NCI-H187 treated with DMSO at 0.1 percent for 48 hours (cell line): ENCODE data around the gene ZCCHC24.

Source experiments
- DNase-seq: peaks from one replicate; lab custom pipeline; 2025; lab: John Stamatoyannopoulos, UW

The ZCCHC24 gene

DNA sequence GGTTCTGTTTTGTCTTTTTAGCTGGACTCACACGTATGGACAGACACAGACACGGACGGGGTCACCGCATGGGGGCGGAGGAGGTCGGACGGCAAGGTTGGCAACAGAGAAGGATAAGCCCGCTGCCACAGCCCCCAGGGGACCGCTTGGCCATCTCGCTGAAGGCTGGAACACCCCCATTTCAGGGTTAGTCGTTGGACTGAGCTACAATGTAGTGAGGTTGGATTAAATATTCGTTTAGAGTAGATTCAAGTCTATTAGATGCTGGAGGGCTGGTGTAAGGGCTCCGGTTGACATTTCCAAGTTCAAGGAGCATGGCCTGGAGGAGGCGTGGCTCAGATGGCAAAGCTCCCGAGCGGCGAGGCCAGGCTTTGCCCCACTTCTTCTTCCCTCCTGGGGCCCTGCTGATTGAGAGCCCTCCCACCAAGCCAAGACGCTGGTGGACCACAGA lies 62.9 kb downstream of the ZCCHC24 start:
- no peak for DNase-seq

DNA sequence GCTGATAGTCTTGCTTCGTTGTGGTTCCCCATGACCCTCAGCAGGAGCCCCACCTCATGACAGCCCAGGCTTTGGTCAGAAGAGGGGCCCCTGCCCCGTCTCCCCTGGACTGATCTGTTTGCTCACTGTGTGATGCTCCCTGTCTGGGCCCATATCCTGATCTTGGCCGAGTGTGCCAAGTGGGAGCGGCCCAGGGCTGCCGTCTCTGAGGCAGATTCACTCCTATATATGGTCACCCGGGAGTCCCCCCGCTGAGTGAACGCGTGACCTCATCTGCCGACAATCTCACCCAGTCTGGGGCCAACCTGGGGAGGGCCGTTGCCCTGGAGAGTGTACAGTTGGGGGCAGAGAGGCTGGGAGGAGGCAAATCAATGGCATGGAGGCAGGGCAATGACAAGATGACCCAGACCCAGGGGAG lies 63.6 kb downstream of the ZCCHC24 start:
- no peak for DNase-seq

DNA sequence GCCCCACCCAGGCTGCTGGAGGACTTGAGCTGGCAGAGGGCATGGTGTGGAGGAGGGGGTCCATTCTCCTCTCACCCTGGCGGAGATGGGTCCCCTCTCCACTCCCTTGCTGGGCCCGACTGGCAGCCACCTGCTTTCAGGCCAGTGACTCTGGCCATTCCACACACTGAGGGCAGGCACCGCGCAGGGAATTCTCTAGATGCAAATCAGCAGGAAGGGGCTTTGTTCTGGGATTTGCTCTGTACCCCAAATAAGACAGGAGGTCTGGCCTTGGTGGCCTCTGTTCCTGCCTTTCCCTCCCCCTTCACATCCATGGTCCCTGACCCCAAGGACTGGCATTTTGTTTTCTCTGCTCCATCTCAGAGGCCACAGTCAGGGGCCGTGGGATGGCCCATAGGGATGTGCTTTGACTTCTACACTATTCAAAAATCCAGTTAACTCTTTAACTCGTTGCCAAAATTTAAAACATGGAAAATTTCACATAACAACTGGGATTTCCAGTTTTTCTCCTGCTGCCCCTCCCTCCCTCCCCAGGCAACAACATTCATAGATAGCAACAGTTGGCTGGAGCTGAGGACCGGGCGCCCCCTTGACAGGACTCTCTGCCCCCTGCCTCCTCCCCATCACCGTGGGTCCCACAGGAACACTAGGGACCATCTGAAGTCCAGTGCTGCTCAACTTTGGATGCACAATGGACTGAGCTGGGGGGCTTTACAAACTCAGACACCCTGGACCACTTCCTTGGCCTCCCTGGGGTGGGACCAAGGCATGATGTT lies 64.3 kb downstream of the ZCCHC24 start:
- no peak for DNase-seq

DNA sequence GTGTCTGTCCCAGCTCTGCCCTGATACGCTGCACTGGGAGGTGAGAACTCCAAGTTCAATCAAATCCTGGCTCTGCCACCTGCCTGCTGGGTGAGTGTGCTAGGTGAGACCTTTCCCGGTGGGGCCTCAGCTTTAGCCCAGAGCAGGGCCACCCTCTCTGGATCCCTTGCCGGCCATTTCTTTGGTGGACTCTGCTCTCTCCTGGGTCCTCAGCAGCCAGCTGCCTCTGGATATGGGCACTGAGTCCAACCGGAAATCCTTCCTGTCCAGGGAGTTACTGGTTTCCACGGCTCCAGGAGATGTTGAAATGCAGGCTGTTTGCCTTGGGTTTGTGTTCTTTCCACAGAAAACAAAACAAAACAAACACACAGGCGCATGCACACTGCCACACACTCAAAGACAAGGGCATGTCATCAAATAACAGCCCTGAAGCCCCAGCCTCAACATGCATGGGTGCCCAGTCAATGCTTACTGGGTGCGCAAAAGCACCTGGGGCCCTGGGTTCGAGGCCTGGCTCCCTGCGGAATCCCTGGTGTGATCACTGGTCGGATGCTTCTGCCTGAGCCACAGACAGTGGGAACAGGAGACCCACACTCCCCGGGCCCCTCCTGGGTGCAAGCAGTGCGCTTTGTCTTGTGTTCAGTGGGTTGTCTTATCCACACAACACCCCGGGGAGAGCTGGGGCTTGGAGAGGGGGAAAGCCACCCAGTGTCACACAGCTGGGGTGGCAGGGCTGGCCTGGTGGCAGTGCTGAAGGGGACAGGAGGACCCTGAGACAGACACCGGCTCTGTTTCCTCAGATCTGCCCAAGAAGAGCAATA lies 65.1 kb downstream of the ZCCHC24 start:
- DNase-seq = no peak

DNA sequence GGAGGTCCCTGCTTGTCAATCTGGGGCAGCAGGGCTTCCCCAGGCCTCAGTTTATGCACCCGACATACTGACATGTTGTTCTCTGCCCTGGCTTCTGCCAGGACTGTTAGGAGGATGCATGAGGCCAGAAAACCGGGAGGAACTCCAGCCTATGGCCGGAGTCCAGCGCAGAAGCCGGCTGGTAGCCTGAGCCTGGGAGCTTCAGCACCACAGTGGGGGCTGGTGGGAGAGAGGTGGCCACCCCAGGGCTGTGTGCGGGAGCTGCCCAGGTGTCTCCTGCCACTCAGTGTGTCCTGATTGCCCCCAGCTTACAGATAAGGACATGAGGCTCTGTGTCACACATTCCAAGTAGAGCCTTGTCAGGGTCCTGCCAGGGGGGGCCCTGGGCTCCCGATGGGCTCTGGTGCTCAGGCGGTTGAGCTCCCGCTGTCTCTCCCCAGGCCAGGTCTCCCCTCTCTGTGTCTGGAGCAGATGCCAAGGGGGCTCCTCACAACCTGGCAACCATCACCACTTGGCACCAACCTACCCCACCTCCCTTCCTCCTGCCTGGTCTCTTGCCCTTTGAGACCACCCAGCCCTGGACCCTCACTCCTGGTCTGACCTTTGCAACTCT lies 65.8 kb downstream of the ZCCHC24 start:
- no peak for DNase-seq

DNA sequence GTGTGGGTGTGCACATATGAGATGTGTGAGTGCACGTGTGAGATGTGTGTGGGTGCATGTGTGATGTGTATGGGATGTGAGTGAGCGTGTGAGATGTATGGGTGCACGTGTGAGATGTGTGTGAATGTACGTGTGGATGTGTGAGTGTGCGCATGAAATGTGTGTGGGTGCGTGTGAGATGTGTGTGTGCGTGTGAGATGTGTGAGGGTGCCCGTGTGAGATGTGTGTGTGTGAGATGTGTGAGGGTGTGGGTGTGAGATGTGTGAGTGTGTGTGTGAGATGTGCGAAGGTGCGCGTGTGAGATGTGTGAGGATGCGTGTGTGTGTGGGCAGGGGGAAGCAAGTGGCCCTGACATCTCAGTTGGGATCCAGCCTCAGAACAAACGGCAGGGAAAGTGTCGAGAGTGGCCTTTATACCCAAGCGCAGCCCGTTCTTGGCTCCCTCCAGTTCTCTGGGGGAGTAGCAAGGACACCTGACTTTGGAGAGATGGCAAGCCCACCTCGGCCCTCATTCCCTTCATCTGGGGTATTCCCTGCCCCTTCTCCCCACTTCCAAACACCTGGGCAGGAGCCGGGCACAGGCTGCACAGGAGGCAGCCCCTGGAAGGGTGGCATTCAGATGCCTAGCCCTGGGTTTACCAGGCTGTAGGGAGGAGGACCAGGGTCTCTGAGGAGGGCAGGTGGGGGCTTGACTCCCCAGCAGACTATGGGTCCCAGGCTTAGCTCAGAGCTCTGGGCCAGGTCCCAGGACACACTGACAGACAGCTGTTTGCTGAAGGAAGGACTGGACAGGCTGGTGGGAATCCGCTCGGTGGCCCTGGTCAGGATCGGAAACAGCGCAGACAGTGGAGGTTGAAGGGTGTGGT lies 66.5 kb downstream of the ZCCHC24 start:
- DNase-seq = no peak

DNA sequence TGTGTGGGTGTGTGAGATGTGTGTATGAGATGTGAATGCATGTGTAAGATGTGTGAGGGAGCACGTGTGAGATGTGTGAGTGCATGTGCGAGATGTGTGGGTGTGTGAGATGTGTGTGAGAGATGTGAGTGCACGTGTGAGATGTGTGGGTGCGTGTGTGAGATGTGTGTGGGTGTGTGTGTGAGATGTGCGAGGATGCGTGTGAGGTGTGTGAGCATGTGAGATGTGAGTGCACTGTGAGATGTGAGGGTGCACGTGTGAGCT lies 67.1 kb downstream of the ZCCHC24 start:
- no peak for DNase-seq

DNA sequence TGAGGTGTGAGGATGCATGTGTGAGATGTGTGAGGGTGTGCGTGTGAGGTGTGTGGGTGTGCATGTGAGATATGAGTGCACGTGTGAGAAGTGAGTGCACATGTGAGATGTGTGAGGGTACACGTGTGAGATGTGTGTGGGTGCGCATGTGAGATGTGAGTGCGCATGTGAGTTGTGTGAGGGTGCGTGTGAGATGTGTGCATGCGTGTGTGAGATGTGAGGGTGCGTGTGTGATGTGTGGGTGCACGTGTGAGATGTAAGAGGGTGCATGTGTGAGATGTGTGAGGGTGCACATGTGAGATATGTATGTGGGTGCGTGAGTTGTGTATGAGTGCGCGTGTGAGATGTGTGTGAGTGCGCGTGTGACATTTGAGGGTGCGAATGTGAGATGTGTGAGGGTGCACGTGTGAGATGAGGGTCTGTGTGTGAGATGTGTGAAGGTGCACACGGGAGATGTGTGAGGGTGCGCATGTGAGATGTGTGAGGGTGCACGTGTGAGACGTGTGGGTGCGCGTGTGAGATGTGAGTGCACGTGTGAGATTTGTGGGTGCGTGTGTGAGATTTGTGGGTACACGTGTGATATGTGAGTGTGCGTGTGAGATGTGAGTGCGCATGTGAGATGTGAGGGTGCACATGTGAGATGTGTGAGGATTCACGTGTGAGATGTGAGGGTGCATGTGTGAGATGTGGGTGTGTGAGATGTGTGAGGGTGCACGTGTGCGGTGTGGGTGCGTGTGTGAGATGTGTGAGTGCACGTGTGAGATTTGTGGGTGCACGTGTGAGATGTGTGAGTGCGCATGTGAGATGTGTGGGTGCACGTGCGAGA lies 67.7 kb downstream of the ZCCHC24 start:
- DNase-seq = no peak

DNA sequence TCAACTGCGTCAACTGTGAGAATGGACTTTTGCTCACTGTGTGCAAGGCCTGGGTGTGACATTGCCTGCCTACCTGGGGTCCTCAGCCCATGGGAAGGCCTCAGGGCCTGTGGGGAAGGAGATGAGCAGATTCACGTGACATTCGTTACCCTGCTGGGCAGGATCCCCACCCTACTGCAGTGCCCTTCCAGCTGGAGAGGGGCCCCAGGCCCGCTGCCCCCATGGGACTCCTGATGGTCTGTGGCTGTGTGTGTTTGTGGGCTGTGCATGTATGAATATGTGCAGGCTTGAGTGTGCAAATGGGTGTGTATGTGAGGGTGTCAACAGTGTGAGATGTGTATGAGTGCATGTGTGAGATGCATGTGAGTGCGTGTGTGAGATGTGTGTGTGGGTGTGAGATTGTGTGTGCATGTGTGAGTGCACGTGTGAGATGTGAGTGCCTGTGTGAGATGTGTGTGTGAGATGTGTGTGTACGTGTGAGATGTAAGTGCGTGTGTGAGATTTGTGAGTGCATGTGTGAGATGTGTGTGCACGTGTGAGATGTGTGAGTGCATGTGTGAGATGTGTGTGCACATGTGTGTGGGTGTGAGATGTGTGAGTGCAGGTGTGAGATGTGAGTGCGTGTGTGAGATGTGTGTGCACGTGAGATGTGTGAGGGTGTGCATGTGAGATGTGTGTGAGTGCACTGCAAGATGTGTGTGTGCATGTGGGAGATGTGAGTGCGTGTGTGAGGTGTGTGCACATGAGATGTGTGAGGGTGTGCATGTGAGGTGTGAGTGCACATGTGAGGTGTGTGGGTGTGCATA lies 68.5 kb downstream of the ZCCHC24 start:
- no peak for DNase-seq

DNA sequence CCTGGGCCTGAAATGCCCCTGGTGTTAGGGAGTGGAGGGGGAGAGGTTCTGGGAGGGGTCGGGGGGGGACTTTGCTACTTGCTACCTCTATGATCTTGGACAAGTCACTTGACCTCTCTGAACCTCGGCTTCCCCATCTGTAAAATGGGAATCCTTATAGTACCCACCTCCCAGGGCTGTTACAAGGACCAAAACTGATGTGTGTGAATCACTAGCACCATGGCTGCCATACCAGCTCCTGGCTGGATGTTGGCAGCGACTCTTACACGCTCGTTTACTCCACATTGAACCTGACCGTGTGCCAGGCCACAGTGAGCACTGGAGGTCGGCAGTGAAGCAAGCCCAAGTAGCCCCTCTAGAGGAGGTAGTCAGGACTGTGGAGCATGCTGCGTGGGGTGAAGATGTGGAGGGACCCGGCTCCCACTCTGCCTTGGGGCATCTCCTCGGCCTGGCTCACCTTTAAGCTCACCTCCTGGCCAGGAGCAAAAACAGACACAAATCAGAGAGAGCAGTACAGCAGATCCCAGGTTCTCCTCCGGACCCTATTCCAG lies 69.3 kb downstream of the ZCCHC24 start:
- no peak for DNase-seq

DNA sequence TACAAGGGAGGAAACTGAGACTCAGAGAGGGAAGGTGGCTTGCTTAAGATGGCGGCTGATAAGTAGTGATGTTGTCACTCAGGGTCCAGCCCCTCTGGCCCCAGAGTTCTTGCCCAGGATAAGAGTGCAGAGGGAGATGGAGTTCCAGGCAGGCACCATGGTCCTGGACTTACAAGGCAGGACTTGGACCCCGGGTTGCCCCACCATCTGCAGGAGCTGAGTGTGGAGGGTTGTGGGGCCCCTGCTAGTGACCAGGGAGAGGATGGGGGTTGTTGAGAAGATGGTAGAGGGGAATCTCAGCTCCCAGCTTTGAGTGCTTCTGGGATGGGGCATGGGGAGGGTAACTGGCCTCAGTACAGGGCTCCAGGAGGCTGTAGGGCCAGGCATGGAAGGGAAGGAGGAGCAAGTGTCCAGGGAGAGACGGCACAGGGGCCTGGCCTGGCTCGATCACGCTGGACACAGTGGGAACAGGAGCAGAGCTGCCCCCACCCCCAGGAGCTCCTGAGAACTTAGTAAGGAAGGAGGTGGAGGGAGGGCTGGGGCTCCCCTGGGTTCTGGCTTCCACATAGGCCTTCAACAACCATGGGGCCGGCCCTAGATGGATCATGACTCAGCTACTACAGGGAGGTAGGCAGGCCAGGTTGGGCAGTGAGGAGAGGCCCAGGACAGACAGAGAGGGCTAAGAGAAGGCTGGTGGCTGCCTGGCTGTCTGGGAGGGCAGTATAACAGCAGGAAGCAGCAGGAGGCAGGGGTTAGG lies 69.9 kb downstream of the ZCCHC24 start:
- no peak for DNase-seq

DNA sequence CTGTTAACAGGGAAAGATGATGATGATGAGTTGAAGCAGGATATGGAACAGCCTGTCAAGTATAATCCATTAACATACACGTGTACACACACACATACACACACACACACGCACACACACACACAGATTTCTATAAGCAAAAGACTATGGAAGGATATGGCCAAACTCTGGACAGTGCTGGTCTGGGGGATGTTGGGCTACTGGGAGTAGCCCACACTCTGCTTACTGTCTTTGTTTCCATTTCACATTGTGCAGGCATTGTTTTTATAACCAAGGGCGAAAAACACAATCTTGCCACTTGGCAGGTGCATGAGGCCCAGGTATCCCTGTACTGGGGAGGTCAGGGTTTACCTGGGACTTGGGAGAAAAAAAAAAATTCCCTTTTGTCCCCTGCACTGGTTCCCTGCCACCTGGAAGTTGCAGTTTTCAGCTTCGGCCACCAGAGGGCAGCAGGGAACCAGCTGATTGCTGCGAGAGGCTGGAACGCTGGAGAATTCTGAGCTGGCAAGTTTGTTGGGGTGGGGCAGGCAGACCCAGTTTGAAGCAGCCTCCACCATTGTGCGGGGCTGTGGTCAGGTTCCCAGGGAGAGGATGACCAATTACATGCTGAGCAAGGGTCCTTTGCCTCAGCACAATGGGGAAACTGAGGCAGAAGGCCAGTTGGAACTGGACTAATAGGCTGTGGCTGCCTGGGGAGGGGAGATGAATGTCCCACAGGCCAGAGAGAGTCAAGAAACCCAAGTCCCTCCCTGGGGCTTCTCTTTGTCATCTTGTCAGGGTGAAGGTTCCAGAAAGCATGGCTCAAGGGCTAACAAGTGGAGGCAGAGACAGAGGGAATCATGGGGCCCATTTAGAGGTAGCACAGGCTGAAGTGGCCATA lies 70.9 kb downstream of the ZCCHC24 start:
- no peak for DNase-seq

DNA sequence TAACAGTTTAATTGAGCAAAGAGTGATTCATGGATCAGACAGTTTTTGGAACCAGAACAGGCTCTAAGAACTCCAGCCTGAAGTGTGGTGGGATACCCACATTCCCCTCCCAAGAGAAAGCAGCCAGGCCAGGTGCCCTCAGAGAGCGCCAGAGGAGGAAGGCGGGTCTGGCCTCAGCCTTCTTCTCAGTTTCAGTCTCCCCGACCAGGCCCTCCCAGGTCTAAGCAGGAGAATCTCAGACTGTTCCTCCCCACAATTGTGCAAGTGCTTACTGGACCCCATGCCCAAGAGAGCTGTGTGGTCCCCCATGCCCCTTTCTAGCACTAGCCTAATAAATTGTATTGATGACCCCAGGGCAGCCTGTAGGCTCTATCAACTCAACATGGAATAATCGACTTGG lies 72.6 kb downstream of the ZCCHC24 start:
- no peak for DNase-seq

DNA sequence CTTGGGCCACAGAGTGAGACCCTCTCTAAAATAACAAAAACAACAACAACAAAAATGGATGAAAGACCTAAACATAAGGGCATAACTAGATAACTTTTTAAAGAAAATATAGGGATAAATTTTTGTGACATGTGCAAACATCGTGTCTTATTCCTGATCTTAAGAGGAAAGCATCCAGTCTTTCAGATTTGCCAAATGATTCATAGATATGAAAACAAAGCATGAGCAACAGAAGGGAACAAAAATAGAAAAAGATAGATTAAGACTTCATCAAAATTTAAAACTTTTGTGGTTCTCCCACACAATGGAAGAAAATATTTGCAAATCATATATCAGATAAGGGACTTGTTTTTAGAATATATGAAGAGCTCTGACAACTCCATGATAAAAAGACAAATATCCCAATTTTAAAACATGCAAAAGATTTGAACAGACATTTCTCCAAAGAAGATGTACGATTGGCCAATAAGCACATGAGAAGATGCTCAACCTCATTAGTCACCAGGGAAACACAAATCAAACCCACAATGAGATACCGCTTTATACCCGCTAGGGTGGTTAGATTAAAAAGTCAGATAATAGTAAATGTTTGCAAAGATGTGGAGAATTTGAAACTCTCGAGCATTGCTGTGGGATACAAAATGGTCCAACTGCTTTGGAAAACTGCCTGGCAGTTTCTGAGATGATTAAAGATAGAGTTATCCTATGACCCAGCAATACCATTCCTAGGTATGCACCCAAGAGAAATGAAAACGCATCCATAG lies 77.8 kb downstream of the ZCCHC24 start:
- DNase-seq = no peak

DNA sequence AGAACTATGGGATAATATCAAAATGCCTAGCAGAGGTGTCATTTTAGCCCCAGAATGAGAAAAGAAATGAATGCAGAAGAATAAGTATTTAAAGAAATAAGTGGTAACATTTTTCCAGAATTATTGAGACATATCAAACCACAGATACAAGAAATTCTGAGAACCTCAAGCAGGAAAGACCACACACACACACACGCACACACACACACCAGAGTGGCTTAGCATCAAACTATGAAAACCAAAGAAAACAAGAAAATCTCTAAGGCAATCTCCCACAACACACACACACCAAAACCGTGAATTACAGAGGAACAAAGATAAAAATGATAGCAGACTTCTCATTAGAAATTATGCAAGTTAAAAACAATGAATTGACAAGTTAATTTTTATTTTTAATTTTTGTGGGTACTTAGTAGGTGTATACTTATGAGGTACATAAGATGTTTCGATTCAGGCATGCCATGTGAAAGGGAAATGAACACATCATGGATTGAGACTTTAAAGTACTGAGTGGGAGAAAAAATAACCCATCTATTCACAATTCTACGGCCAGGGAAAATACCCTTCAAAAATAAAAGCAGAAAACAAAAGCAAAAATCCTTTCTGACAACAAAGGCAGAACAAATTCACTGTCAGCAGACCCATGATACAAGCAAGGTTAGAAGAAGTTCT lies 83.6 kb downstream of the ZCCHC24 start:
- no peak for DNase-seq

DNA sequence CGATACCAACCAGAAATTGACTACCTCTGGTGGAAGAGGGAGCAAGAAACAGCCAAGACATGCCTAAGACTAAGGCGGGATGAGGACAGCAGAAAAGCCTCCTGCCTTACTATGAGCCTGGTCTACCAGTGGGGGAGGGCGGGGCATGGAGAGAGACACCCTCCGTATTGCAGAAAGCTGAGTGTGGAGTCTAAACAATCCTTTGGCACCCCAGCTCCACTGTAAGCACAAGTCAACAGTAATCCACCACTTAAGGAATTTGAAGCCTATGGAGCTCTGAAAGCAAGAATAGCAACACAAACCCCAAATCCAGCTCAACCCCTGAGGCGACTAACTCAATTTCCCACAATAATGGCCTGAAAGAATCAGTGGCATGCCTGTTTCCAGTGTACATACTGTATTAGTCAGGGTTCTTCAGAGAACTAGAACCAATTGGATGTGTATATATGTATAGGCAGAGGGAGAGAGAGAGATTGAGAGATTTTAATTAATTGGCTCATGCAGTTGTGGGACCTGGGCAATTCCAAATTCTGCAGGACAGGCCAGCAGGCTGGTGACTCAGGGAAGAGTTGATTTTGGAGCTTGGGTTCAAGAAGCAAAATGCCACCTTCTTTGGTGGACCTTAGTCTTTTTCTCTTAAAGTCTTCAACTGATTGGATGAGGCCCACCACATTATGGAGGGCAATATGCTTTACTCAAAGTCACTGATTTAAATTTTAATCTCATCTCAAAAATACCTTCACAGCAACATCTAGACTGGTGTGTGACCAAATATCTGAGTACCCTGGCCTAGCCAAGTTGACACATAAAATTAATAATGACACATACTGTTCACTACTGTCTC lies 84.7 kb downstream of the ZCCHC24 start:
- no peak for DNase-seq
